Measurements from ENCODE around the gene CDC23. TPM values are rescaled to one million over a fixed set of nuclear protein-coding genes. Genes with fewer than 3 reads are reported as not detected.

The CDC23 gene
- total RNA-seq, 1 donor = 17.2 TPM

DNA sequence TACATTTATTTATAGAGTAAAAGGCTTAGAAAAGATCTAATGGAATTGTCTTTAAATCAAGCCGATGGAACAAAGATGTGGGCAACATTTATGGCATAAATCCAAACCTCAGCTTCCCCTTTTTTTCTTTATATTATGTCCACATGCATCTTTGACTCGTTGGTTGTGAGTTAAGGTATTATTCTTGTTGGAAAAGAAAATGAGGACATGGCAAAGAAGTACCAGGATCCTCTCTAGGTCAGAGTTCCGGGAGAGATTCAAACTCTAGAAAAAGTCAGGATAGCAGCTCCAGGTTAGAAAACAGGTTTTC is 73.4 kb downstream of the CDC23 start:
- H3K4me1 ChIP-seq (ENCODE audit: insufficient read depth, low read length) = peaks cover 5% of the 10 kb centered on the region
- H3K9me3 ChIP-seq (ENCODE audit: low read depth, low read length) = no peaks in the 10 kb centered on the region
- H3K4me3 ChIP-seq (ENCODE audit: low read length) = no peak overlapping the region
- H3K27me3 ChIP-seq (ENCODE audit: insufficient read depth, low read length) = peaks cover 26% of the 10 kb centered on the region

GRCh38 chr5:138138949-138139780 is 74.0 kb downstream of the CDC23 start, which contains the start of gene NME5:
Gene NME5 (minus strand): TSS chr5:138139428. CDS start chr5:138138780, 648 bp downstream.
- no peaks in the 10 kb centered on the region for H3K9me3 ChIP-seq (ENCODE audit: low read depth, low read length)
- no peak within 1 kb of the TSS for H3K4me3 ChIP-seq (ENCODE audit: low read length)
- peaks cover 26% of the 10 kb centered on the region for H3K27me3 ChIP-seq (ENCODE audit: insufficient read depth, low read length)
- H3K4me1 ChIP-seq (ENCODE audit: insufficient read depth, low read length) = peaks cover 5% of the 10 kb centered on the region

Other genes starting within 250 kb of the CDC23 start
- 70.8 TPM for gene FAM13B, start 180.2 kb downstream of the CDC23 start, total RNA-seq
- gene WNT8A, start 129.3 kb downstream of the CDC23 start, total RNA-seq = not detected
- gene NME5, start 73.9 kb downstream of the CDC23 start, total RNA-seq = not detected
- gene BRD8, start 34.7 kb downstream of the CDC23 start, total RNA-seq = 13.3 TPM
- 0.42 TPM for gene KIF20A, start 34.2 kb downstream of the CDC23 start, total RNA-seq
- not detected for gene GFRA3, start 61.3 kb upstream of the CDC23 start, total RNA-seq
- 1.2 TPM for gene CDC25C, start 118.5 kb upstream of the CDC23 start, total RNA-seq
- 72.2 TPM for gene FAM53C, start 124.9 kb upstream of the CDC23 start, total RNA-seq
- 72.1 TPM for gene KDM3B, start 139.4 kb upstream of the CDC23 start, total RNA-seq
- gene REEP2, start 225.7 kb upstream of the CDC23 start, total RNA-seq = not detected